A549 (cell line): ENCODE measurements around the gene SCG5. TPM values are rescaled to one million over a fixed set of nuclear protein-coding genes. Genes with fewer than 3 reads are reported as not detected.

Experiments
- ATAC-seq, 2 experiments: fragments of 200-7000 bp in 1 of 2; fragments of >200 bp in 1 of 2; cut with Nextera tagmentation in 1 of 2; cut with Tn5 transposase in 1 of 2; 3 replicates each; pipeline versions ENCODE4 v1.8.0 to v1.9.1; 2018 to 2020; ENCODE audit warnings: mild to moderate bottlenecking in 1 of 2, moderate library complexity in 1 of 2
- CTCF ChIA-PET: fragments of 300-600 bp; sonication (Branson Sonifier 250); formaldehyde crosslinking; extraction: SDS; loops from one replicate; lab custom pipeline; 2021; ENCODE audit warnings: antibody characterized with exemption, inconsistent platforms; lab: Yijun Ruan, JAX
- POLR2A ChIA-PET: fragments of 350-600 bp; formaldehyde crosslinking; extraction: SDS; loops from one replicate; lab custom pipeline; 2021; ENCODE audit warnings: antibody characterized with exemption, inconsistent platforms; lab: Yijun Ruan, JAX
- DNase-seq, 2 experiments: peaks; one replicate each; pipeline versions ENCODE4 v3.0.0 to v3.0.0-alpha.2; 2011 to 2016; ENCODE audit warnings: low read depth in 1 of 2, low spot score in 1 of 2
- FAIRE-seq: peaks from 2 replicates; lab custom pipeline; 2011; peaks lifted over from hg19 to GRCh38; lab: Jason Lieb, UNC
- H3K27ac ChIP-seq, 2 experiments: fragments of >200 bp; sonication (Bioruptor Twin); formaldehyde crosslinking; 3 replicates each; pipeline ENCODE4 v1.5.1; 2016 to 2017
- H3K4me1 ChIP-seq: fragments of >200 bp; sonication (Bioruptor Twin); formaldehyde crosslinking; 3 replicates; pipeline ENCODE4 v1.6.1; 2016
- H3K4me2 ChIP-seq: fragments of >200 bp; sonication (Bioruptor Twin); formaldehyde crosslinking; 3 replicates; pipeline ENCODE4 v1.6.1; 2016
- H3K4me3 ChIP-seq: fragments of >200 bp; sonication (Bioruptor Twin); formaldehyde crosslinking; 3 replicates; pipeline ENCODE4 v1.5.1; 2016
- H3K9me3 ChIP-seq: fragments of >200 bp; sonication (Bioruptor Twin); formaldehyde crosslinking; 3 replicates; pipeline ENCODE4 v1.6.1; 2016
- ATOH8 ChIP-seq: fragments of 250-450 bp; sonication (Bioruptor Pico); IDR thresholded peaks from 2 replicates; pipeline ENCODE4 v1.5.0; 2020; ENCODE audit warnings: low read depth, mild to moderate bottlenecking, moderate library complexity
- BCL3 ChIP-seq: fragments of >200 bp; sonication (Bioruptor Twin); formaldehyde crosslinking; IDR thresholded peaks from 3 replicates; pipeline ENCODE4 v1.6.1; 2016
- CBX8 ChIP-seq: fragments of 200-600 bp; sonication (generic); IDR thresholded peaks from 2 replicates; pipeline ENCODE4 v1.6.1; 2016
- CEBPB ChIP-seq, 2 experiments: fragments of >200 bp in 1 of 2; sonication (Bioruptor Twin) in 1 of 2; formaldehyde crosslinking in 1 of 2; IDR thresholded peaks; 2 replicates each; pipeline ENCODE4 v1.6.1; 2012 to 2016
- CHD4 ChIP-seq: fragments of 200-600 bp; sonication (generic); IDR thresholded peaks from 2 replicates; pipeline ENCODE4 v1.6.1; 2016; ENCODE audit warnings: antibody characterized with exemption, mild to moderate bottlenecking, borderline replicate concordance
- EHF ChIP-seq: fragments of 250-450 bp; sonication (Bioruptor Pico); IDR thresholded peaks from 2 replicates; pipeline ENCODE4 v1.5.0; 2020; ENCODE audit warnings: mild to moderate bottlenecking
- ESRRA ChIP-seq: fragments of 150-350 bp; IDR thresholded peaks from 2 replicates; pipeline ENCODE4 v1.6.1; 2014; ENCODE audit warnings: mild to moderate bottlenecking, low read length, borderline replicate concordance
- FOXS1 ChIP-seq: fragments of 250-450 bp; sonication (Bioruptor Pico); IDR thresholded peaks from 2 replicates; pipeline ENCODE4 v1.5.0; 2020; ENCODE audit warnings: mild to moderate bottlenecking, moderate library complexity
- GATA3 ChIP-seq: IDR thresholded peaks from 2 replicates; pipeline ENCODE4 v1.6.1; 2012; ENCODE audit warnings: borderline replicate concordance
- HDAC2 ChIP-seq: fragments of 200-600 bp; sonication (generic); IDR thresholded peaks from 2 replicates; pipeline ENCODE4 v1.6.1; 2016
- HOXB13 ChIP-seq: fragments of 250-450 bp; sonication (Bioruptor Pico); IDR thresholded peaks from 2 replicates; pipeline ENCODE4 v1.5.0; 2020; ENCODE audit warnings: low read depth, mild to moderate bottlenecking, moderate library complexity
- KDM5A ChIP-seq: fragments of 200-600 bp; sonication (generic); IDR thresholded peaks from 2 replicates; pipeline ENCODE4 v1.6.1; 2016; ENCODE audit warnings: antibody characterized with exemption, mild to moderate bottlenecking
- NPAS2 ChIP-seq: fragments of 250-450 bp; sonication (Bioruptor Pico); IDR thresholded peaks from 2 replicates; pipeline ENCODE4 v1.8.0; 2022; ENCODE audit warnings: mild to moderate bottlenecking, moderate library complexity, borderline replicate concordance
- PHF8 ChIP-seq: fragments of 200-600 bp; sonication (generic); IDR thresholded peaks from 2 replicates; pipeline ENCODE4 v1.6.1; 2016; ENCODE audit warnings: low read depth, mild to moderate bottlenecking, antibody characterized with exemption, moderate library complexity, borderline replicate concordance
- POLR2A ChIP-seq: IDR thresholded peaks from 2 replicates; pipeline ENCODE4 v1.6.1; 2012; ENCODE audit warnings: mild to moderate bottlenecking, low read length
- POLR2AphosphoS2 ChIP-seq: conservative IDR thresholded peaks from 2 replicates; pipeline ENCODE4 v1.6.1; 2012; ENCODE audit warnings: low read length, improper control_type of control experiment, inconsistent platforms
- RAD21 ChIP-seq, 2 experiments: fragments of >200 bp in 1 of 2; sonication (Bioruptor Twin) in 1 of 2; formaldehyde crosslinking in 1 of 2; IDR thresholded peaks in 1 of 2; conservative IDR thresholded peaks in 1 of 2; 2 replicates in 1 of 2; 3 replicates in 1 of 2; pipeline ENCODE4 v1.6.1; 2012 to 2018; ENCODE audit warnings: inconsistent platforms in 1 of 2
- RCOR1 ChIP-seq: fragments of 150-350 bp; IDR thresholded peaks from 2 replicates; pipeline ENCODE4 v1.6.1; 2014; ENCODE audit warnings: antibody characterized with exemption, low read length, low read depth
- RFX5 ChIP-seq: fragments of 450-650 bp; IDR thresholded peaks from 2 replicates; pipeline ENCODE4 v1.7.1; 2014; ENCODE audit warnings: antibody characterized with exemption, mild to moderate bottlenecking, moderate library complexity
- RNF2 ChIP-seq: fragments of 200-600 bp; sonication (generic); IDR thresholded peaks from 2 replicates; pipeline ENCODE4 v1.6.1; 2016; ENCODE audit warnings: low read depth, mild to moderate bottlenecking, antibody characterized with exemption, moderate library complexity, borderline replicate concordance
- SMC3 ChIP-seq: fragments of >200 bp; sonication (Bioruptor Twin); formaldehyde crosslinking; IDR thresholded peaks from 3 replicates; pipeline ENCODE4 v1.6.1; 2018; ENCODE audit warnings: inconsistent platforms
- TFCP2L1 ChIP-seq: fragments of 250-450 bp; sonication (Bioruptor Pico); IDR thresholded peaks from 2 replicates; pipeline ENCODE4 v1.5.0; 2021; ENCODE audit warnings: mild to moderate bottlenecking
- ZFP36 ChIP-seq: fragments of 450-650 bp; IDR thresholded peaks from 2 replicates; pipeline ENCODE4 v1.6.1; 2014; ENCODE audit warnings: borderline replicate concordance; ENCODE audit not compliant: partially characterized antibody
- ZSCAN20 ChIP-seq: fragments of 250-450 bp; sonication (Bioruptor Pico); IDR thresholded peaks from 2 replicates; pipeline ENCODE4 v1.8.0; 2022; ENCODE audit warnings: mild to moderate bottlenecking, moderate library complexity
- WGBS: methylation state at CpG from one replicate; pipeline ENCODE4 v1.1.6; 2017; ENCODE audit errors: missing lambda C conversion rate; 5-methylcytosine and 5-hydroxymethylcytosine counted together
- polyA plus RNA-seq, 4 experiments: library from polyadenylated mRNA; depleted of rRNA in 3 of 4; stranded (reverse); fragments of >200 nt; fragmentation: RNase III in 1 of 4; extraction: RNeasy Plus Mini Kit Qiagen cat#74134 plus additional on column Dnase treatment in 1 of 4; gene quantifications; 2 replicates in 3 of 4; 3 replicates in 1 of 4; pipeline ENCODE4 v1.2.3, GENCODE V29; 2011 to 2017
- TF ChIP-seq, protein P1 (sequence below): IDR thresholded peaks from 2 replicates; pipeline ENCODE4 v1.6.1; 2012
- TF ChIP-seq, protein P2 (sequence below): fragments of 150-350 bp; IDR thresholded peaks from 2 replicates; pipeline ENCODE4 v1.6.1; 2014; ENCODE audit warnings: low read depth, mild to moderate bottlenecking, low read length
- TF ChIP-seq, protein P3 (sequence below): IDR thresholded peaks from 2 replicates; pipeline ENCODE4 v1.6.1; 2012

The SCG5 gene
- polyA plus RNA-seq, 2 of the 4 experiments (the other 2 are of a cell fraction) = 1.4 to 9.4 TPM

- TF ChIP-seq KDM5A = no peak
- TF ChIP-seq RAD21 (conservative IDR thresholded peaks at IDR 0.05 in 1 of 2, IDR thresholded peaks at IDR 0.05 in 1 of 2) = no peak
- no peak for TF ChIP-seq RNF2
- TF ChIP-seq FOXS1 (CRISPR knock-in tag) = no peak
- TF ChIP-seq, protein P1, sequence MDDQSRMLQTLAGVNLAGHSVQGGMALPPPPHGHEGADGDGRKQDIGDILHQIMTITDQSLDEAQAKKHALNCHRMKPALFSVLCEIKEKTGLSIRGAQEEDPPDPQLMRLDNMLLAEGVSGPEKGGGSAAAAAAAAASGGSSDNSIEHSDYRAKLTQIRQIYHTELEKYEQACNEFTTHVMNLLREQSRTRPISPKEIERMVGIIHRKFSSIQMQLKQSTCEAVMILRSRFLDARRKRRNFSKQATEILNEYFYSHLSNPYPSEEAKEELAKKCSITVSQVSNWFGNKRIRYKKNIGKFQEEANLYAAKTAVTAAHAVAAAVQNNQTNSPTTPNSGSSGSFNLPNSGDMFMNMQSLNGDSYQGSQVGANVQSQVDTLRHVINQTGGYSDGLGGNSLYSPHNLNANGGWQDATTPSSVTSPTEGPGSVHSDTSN = no peak
- TF ChIP-seq, protein P2, sequence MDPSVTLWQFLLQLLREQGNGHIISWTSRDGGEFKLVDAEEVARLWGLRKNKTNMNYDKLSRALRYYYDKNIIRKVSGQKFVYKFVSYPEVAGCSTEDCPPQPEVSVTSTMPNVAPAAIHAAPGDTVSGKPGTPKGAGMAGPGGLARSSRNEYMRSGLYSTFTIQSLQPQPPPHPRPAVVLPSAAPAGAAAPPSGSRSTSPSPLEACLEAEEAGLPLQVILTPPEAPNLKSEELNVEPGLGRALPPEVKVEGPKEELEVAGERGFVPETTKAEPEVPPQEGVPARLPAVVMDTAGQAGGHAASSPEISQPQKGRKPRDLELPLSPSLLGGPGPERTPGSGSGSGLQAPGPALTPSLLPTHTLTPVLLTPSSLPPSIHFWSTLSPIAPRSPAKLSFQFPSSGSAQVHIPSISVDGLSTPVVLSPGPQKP = no peak
- no peak for TF ChIP-seq CHD4
- TF ChIP-seq, all 56 proteins: peak for 0
Observed at GRCh38 chr15:32706704-32707103, 65.2 kb downstream of the SCG5 start (continued).

- H3K4me2 ChIP-seq = no peak overlapping the region
- ChIA-PET CTCF (interaction anchor here (1.2 to 2.5 kb wide), 2 partner anchors 20 to 45 kb away, joined by 6 to 15 read pairs; no protein-coding TSS in a partner anchor), POLR2A (no interaction called here)
- 59% methylated on average over 6 of the region's 6 CpGs for WGBS
- H3K4me1 ChIP-seq = peaks cover 9% of the 10 kb centered on the region
- TF ChIP-seq PHF8 = no peak
- no peak for TF ChIP-seq ZSCAN20 (CRISPR knock-in tag)
- TF ChIP-seq GATA3 = no peak
- no peak for TF ChIP-seq SMC3
- TF ChIP-seq TFCP2L1 (CRISPR knock-in tag) = no peak
- no peak for TF ChIP-seq CBX8
- no peak for TF ChIP-seq HOXB13
- TF ChIP-seq, protein P3, sequence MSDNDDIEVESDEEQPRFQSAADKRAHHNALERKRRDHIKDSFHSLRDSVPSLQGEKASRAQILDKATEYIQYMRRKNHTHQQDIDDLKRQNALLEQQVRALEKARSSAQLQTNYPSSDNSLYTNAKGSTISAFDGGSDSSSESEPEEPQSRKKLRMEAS = no peak
- no peak for TF ChIP-seq CEBPB (IDR thresholded peaks at IDR 0.05)
- TF ChIP-seq POLR2AphosphoS2 = no peak
- TF ChIP-seq HDAC2 = no peak
- no peak for TF ChIP-seq RCOR1
- TF ChIP-seq EHF (CRISPR knock-in tag) = no peak
- no peak for TF ChIP-seq ESRRA
- DNase-seq (no peak), ATAC-seq (no peak), FAIRE-seq (no peak)
- H3K9me3 ChIP-seq = no peaks in the 10 kb centered on the region
- H3K4me3 ChIP-seq = no peak overlapping the region
- H3K27ac ChIP-seq = no peak overlapping the region
Observed at GRCh38 chr15:32707436-32707835, 65.9 kb downstream of the SCG5 start.

DNA sequence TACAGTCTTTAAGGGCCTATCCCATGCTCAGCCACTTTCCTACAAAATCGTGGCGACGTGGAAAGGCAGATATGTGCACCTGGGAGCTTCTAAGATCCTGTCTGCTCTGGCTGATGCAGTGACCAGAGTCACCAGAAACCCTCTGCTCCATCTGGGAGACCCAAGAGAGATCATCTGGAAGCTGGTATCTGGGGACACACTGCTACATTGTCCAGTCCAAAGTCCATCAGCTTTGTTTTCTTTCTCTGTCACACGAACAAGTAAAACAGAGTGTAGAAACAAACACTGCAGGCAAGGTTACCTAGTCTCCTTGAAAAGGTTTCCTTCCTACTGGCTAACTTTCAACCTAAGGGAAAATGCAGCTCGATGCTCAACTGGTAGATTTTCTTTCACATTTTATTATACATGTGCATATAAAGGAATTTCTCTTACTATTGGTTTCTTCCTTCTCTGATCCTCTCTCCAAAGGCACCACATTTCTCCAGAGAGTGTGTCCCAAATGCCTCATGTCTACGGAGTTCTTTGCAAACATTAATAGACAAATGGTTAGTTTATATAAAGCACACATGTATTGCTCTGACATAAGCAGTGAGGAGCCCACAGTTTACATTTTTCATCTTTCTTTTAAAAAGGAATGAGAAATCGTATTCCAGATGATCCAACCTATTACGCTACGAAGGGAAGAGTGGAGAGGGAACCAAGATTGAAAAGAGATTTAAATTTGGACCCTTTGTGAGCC is 68.0 kb downstream of the SCG5 start:
- WGBS = 70% methylated on average over 9 of the region's 9 CpGs
- FAIRE-seq = no peak
- Histone ChIP-seq H3K9me3 (no peaks in the 10 kb centered on the region), H3K4me1 (peaks cover 9% of the 10 kb centered on the region), H3K4me3 (no peak overlapping the region), H3K4me2 (peak overlapping the region; percentile 33; the same call in 1 of the 3 replicates), H3K27ac (no peak overlapping the region)
- no peak for TF ChIP-seq HDAC2
- no peak for TF ChIP-seq POLR2A
- no peak for TF ChIP-seq KDM5A
- TF ChIP-seq ZSCAN20 (CRISPR knock-in tag) = no peak
- no peak for TF ChIP-seq ESRRA
- TF ChIP-seq EHF (CRISPR knock-in tag) = no peak
- TF ChIP-seq BCL3 = no peak
- TF ChIP-seq SMC3 = no peak
- TF ChIP-seq, protein P2 = no peak
- no peak for TF ChIP-seq TFCP2L1 (CRISPR knock-in tag)
- TF ChIP-seq RFX5 = no peak
- TF ChIP-seq ZFP36 = no peak
- no peak for TF ChIP-seq ATOH8 (CRISPR knock-in tag)
- TF ChIP-seq NPAS2 = no peak
- no peak for DNase-seq
- CTCF ChIA-PET = interaction anchor here (0.9 to 2.5 kb wide), 10 partner anchors 9 to 284 kb away, joined by 3 to 15 read pairs (median 3); no protein-coding TSS in a partner anchor
- POLR2A ChIA-PET = no interaction called here
- peak in 1 of 2 experiments; percentile 55; a peak in 3 of 6 replicates for ATAC-seq
